GM23338 (cell line): ENCODE results near the gene TGFB1. TPM values are rescaled to one million over a fixed set of nuclear protein-coding genes. Genes with fewer than 3 reads are reported as not detected.

Experiments
- ATAC-seq: fragments of 200-7000 bp; cut with Tn5 transposase; 3 replicates; pipeline ENCODE4 v1.9.1; 2020
- DNase-seq: peaks from one replicate; pipeline ENCODE4 v3.0.0-alpha.2; 2015; ENCODE audit warnings: low spot score
- H2AFZ ChIP-seq: fragments of 200-600 bp; sonication (generic); 2 replicates; pipeline ENCODE4 v1.8.0; 2016; ENCODE audit warnings: antibody characterized with exemption, mild to moderate bottlenecking, moderate library complexity
- H3F3A ChIP-seq: fragments of 200-600 bp; sonication (generic); replicated peaks from 2 replicates; pipeline ENCODE4 v1.8.0; 2017; ENCODE audit warnings: antibody characterized with exemption, mixed run types, low read depth
- H3K27ac ChIP-seq: fragments of 200-600 bp; sonication (generic); 2 replicates; pipeline ENCODE4 v1.6.1; 2016; ENCODE audit warnings: low read depth
- H3K27me3 ChIP-seq: fragments of 200-600 bp; sonication (generic); 2 replicates; pipeline ENCODE4 v1.8.0; 2016; ENCODE audit warnings: mild to moderate bottlenecking, mixed run types, moderate library complexity; ENCODE audit not compliant: insufficient read depth
- H3K36me3 ChIP-seq: fragments of 200-600 bp; sonication (generic); 2 replicates; pipeline ENCODE4 v1.8.0; 2016; ENCODE audit warnings: mild to moderate bottlenecking; ENCODE audit not compliant: insufficient read depth
- H3K4me1 ChIP-seq: fragments of 200-600 bp; sonication (generic); 2 replicates; pipeline ENCODE4 v1.8.0; 2016; ENCODE audit warnings: mild to moderate bottlenecking, moderate library complexity; ENCODE audit not compliant: insufficient read depth
- H3K4me2 ChIP-seq: fragments of 200-600 bp; sonication (generic); 2 replicates; pipeline ENCODE4 v1.7.1; 2017; ENCODE audit warnings: mixed run types
- H3K4me3 ChIP-seq: fragments of 200-600 bp; sonication (generic); 2 replicates; pipeline ENCODE4 v1.6.1; 2016; ENCODE audit warnings: mixed run types
- H3K79me2 ChIP-seq: fragments of 200-600 bp; sonication (generic); replicated peaks from 2 replicates; pipeline ENCODE4 v1.8.0; 2017; ENCODE audit warnings: mild to moderate bottlenecking; ENCODE audit not compliant: insufficient read depth
- H3K9me2 ChIP-seq: fragments of 200-600 bp; sonication (generic); 2 replicates; pipeline ENCODE4 v1.8.0; 2017; ENCODE audit not compliant: insufficient read depth
- H4K20me1 ChIP-seq: fragments of 200-600 bp; sonication (generic); replicated peaks from 2 replicates; pipeline ENCODE4 v1.8.0; 2017; ENCODE audit warnings: mild to moderate bottlenecking; ENCODE audit not compliant: insufficient read depth
- H3K27ac Mint-ChIP-seq: 2 replicates; pipeline ENCODE4 v1.8.0; 2020; ENCODE audit warnings: inconsistent platforms, mild to moderate bottlenecking, moderate library complexity, mixed read lengths
- H3K27me3 Mint-ChIP-seq: 3 replicates; pipeline ENCODE4 v1.8.0; 2022; ENCODE audit warnings: low read depth, mild to moderate bottlenecking, moderate library complexity, mixed read lengths, inconsistent platforms; ENCODE audit not compliant: insufficient read depth, poor library complexity
- H3K36me3 Mint-ChIP-seq: 3 replicates; pipeline ENCODE4 v1.8.0; 2021; ENCODE audit warnings: low read depth, mild to moderate bottlenecking, inconsistent platforms, moderate library complexity, mixed read lengths
- H3K4me1 Mint-ChIP-seq: 3 replicates; pipeline ENCODE4 v1.8.0; 2020; ENCODE audit warnings: mild to moderate bottlenecking, inconsistent platforms, mixed read lengths
- H3K4me3 Mint-ChIP-seq: 3 replicates; pipeline ENCODE4 v1.8.0; 2021; ENCODE audit warnings: moderate library complexity, mild to moderate bottlenecking, inconsistent platforms, mixed read lengths
- H3K9me3 Mint-ChIP-seq: 3 replicates; pipeline ENCODE4 v1.8.0; 2020; ENCODE audit warnings: moderate library complexity, mild to moderate bottlenecking, inconsistent platforms, mixed read lengths
- CREB1 ChIP-seq: fragments of 250-450 bp; sonication (Bioruptor Pico); IDR thresholded peaks from 2 replicates; pipeline ENCODE4 v1.5.0; 2020; ENCODE audit warnings: low read depth, mild to moderate bottlenecking, moderate library complexity
- EZH2 ChIP-seq: fragments of 200-600 bp; sonication (generic); IDR thresholded peaks from one replicate; pipeline ENCODE4 v1.8.0; 2017; ENCODE audit warnings: antibody characterized with exemption, mild to moderate bottlenecking, low read depth; ENCODE audit not compliant: unreplicated experiment
- EZH2phosphoT487 ChIP-seq: fragments of 200-600 bp; sonication (generic); IDR thresholded peaks from one replicate; pipeline ENCODE4 v1.8.1; 2018; ENCODE audit warnings: antibody characterized with exemption; ENCODE audit not compliant: unreplicated experiment
- JUNB ChIP-seq: IDR thresholded peaks from one replicate; pipeline ENCODE4 v1.6.1; 2016; ENCODE audit warnings: antibody characterized with exemption; ENCODE audit not compliant: unreplicated experiment
- NANOG ChIP-seq: IDR thresholded peaks from 2 replicates; pipeline ENCODE4 v1.6.1; 2016; ENCODE audit warnings: antibody characterized with exemption, borderline replicate concordance
- POLR2AphosphoS5 ChIP-seq: IDR thresholded peaks from 2 replicates; pipeline ENCODE4 v1.6.1; 2016; ENCODE audit warnings: antibody characterized with exemption, low read depth
- STAT1 ChIP-seq: IDR thresholded peaks from one replicate; pipeline ENCODE4 v1.6.1; 2016; ENCODE audit warnings: antibody characterized with exemption; ENCODE audit not compliant: unreplicated experiment
- ZNF114 ChIP-seq: fragments of 250-450 bp; sonication (Bioruptor Pico); IDR thresholded peaks from 2 replicates; pipeline ENCODE4 v1.5.0; 2020; ENCODE audit warnings: mild to moderate bottlenecking, moderate library complexity
- ZNF331 ChIP-seq: fragments of 250-450 bp; sonication (Bioruptor Pico); IDR thresholded peaks from 2 replicates; pipeline ENCODE4 v1.5.0; 2020; ENCODE audit warnings: low read depth, mild to moderate bottlenecking, moderate library complexity
- polyA plus RNA-seq: library from polyadenylated mRNA; unstranded; fragments of >200 nt; fragmentation: Nextera tagmentation; extraction: Ambion mirVana; gene quantifications from 2 replicates; pipeline ENCODE4 v1.2.1, GENCODE V29; 2016
- total RNA-seq: library from RNA; depleted of rRNA; stranded (reverse); fragments of >200 nt; shearing (Covaris generic); gene quantifications from 2 replicates; pipeline ENCODE4 v1.2.3, GENCODE V29; 2014
- TF ChIP-seq, protein P1 (sequence below): fragments of 250-450 bp; sonication (Bioruptor Pico); IDR thresholded peaks from 2 replicates; pipeline ENCODE4 v1.5.0; 2020; ENCODE audit warnings: mild to moderate bottlenecking, moderate library complexity
- TF ChIP-seq, protein P2 (sequence below): IDR thresholded peaks from one replicate; pipeline ENCODE4 v1.6.1; 2018; ENCODE audit warnings: antibody characterized with exemption; ENCODE audit not compliant: unreplicated experiment
- TF ChIP-seq, protein P3 (sequence below), 2 experiments: fragments of 200-600 bp in 1 of 2; sonication (generic) in 1 of 2; conservative IDR thresholded peaks; 2 replicates each; pipeline versions ENCODE4 v1.5.1 to v1.6.1; 2016 to 2017; ENCODE audit warnings: antibody characterized with exemption in 2 of 2, low read depth in 2 of 2, mild to moderate bottlenecking in 2 of 2, moderate library complexity in 1 of 2
- TF ChIP-seq, protein P4 (sequence below): IDR thresholded peaks from 2 replicates; pipeline ENCODE4 v1.6.1; 2016; ENCODE audit warnings: antibody characterized with exemption

Gene TGFB1
- total and polyA plus RNA-seq, 2 experiments from 2014 or later, result 0.99 to 7.9 TPM

DNA sequence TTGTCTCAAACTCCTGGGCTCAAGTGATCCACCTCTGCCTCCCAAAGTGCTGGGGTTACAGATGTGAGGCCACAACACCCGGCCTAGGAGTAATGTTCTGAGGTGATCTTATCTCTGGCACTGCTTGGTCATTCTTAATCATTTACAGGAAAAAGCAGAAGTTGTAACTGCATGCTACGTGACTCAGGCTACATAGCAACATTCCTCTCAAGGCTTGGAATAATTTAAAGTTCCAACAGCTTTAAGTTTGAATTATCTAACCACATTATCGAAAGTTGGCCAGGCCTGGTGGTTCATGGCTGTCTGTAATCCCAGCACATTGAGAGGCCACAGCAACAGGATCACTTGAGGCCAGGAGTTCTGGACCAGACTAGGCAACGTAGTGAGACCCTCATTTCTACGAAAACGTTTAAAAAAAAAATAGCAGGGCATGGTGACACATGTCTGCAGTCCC, 14.2 kb upstream of the TGFB1 start:
- no peak for ATAC-seq
- H3K36me3 ChIP-seq, result no peaks in the 10 kb centered on the region
- Mint-ChIP-seq H3K4me1 (peaks cover 3% of the 10 kb centered on the region; the same call in 1 of the 3 replicates), H3K9me3 (no peaks in the 10 kb centered on the region), H3K27ac (no peak overlapping the region), H3K36me3 (no peaks in the 10 kb centered on the region), H3K27me3 (peaks cover 11% of the 10 kb centered on the region), H3K4me3 (no peak overlapping the region)
- peaks cover 6% of the 10 kb centered on the region; the same call in 1 of the 2 replicates for H3K79me2 ChIP-seq
- no peaks in the 10 kb centered on the region for H3F3A ChIP-seq
- H3K27me3 ChIP-seq, result no peaks in the 10 kb centered on the region
- no peaks in the 10 kb centered on the region for H3K4me1 ChIP-seq
- no peak overlapping the region for H3K4me2 ChIP-seq
- H4K20me1 ChIP-seq, result no peaks in the 10 kb centered on the region
- TF ChIP-seq ZNF331 (CRISPR knock-in tag) (no peak), NANOG (no peak), ZNF114 (CRISPR knock-in tag) (no peak), POLR2AphosphoS5 (no peak), EZH2phosphoT487 (no peak), EZH2 (no peak), STAT1 (no peak), JUNB (no peak), CREB1 (CRISPR knock-in tag) (no peak)
- TF ChIP-seq, protein P1, sequence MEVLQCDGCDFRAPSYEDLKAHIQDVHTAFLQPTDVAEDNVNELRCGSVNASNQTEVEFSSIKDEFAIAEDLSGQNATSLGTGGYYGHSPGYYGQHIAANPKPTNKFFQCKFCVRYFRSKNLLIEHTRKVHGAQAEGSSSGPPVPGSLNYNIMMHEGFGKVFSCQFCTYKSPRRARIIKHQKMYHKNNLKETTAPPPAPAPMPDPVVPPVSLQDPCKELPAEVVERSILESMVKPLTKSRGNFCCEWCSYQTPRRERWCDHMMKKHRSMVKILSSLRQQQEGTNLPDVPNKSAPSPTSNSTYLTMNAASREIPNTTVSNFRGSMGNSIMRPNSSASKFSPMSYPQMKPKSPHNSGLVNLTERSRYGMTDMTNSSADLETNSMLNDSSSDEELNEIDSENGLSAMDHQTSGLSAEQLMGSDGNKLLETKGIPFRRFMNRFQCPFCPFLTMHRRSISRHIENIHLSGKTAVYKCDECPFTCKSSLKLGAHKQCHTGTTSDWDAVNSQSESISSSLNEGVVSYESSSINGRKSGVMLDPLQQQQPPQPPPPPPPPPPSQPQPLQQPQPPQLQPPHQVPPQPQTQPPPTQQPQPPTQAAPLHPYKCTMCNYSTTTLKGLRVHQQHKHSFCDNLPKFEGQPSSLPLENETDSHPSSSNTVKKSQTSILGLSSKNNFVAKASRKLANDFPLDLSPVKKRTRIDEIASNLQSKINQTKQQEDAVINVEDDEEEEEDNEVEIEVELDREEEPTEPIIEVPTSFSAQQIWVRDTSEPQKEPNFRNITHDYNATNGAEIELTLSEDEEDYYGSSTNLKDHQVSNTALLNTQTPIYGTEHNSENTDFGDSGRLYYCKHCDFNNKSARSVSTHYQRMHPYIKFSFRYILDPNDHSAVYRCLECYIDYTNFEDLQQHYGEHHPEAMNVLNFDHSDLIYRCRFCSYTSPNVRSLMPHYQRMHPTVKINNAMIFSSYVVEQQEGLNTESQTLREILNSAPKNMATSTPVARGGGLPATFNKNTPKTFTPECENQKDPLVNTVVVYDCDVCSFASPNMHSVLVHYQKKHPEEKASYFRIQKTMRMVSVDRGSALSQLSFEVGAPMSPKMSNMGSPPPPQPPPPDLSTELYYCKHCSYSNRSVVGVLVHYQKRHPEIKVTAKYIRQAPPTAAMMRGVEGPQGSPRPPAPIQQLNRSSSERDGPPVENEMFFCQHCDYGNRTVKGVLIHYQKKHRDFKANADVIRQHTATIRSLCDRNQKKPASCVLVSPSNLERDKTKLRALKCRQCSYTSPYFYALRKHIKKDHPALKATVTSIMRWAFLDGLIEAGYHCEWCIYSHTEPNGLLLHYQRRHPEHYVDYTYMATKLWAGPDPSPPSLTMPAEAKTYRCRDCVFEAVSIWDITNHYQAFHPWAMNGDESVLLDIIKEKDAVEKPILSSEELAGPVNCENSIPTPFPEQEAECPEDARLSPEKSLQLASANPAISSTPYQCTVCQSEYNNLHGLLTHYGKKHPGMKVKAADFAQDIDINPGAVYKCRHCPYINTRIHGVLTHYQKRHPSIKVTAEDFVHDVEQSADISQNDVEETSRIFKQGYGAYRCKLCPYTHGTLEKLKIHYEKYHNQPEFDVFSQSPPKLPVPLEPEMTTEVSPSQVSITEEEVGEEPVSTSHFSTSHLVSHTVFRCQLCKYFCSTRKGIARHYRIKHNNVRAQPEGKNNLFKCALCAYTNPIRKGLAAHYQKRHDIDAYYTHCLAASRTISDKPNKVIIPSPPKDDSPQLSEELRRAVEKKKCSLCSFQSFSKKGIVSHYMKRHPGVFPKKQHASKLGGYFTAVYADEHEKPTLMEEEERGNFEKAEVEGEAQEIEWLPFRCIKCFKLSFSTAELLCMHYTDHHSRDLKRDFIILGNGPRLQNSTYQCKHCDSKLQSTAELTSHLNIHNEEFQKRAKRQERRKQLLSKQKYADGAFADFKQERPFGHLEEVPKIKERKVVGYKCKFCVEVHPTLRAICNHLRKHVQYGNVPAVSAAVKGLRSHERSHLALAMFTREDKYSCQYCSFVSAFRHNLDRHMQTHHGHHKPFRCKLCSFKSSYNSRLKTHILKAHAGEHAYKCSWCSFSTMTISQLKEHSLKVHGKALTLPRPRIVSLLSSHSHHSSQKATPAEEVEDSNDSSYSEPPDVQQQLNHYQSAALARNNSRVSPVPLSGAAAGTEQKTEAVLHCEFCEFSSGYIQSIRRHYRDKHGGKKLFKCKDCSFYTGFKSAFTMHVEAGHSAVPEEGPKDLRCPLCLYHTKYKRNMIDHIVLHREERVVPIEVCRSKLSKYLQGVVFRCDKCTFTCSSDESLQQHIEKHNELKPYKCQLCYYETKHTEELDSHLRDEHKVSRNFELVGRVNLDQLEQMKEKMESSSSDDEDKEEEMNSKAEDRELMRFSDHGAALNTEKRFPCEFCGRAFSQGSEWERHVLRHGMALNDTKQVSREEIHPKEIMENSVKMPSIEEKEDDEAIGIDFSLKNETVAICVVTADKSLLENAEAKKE, result no peak
- TF ChIP-seq, protein P2, sequence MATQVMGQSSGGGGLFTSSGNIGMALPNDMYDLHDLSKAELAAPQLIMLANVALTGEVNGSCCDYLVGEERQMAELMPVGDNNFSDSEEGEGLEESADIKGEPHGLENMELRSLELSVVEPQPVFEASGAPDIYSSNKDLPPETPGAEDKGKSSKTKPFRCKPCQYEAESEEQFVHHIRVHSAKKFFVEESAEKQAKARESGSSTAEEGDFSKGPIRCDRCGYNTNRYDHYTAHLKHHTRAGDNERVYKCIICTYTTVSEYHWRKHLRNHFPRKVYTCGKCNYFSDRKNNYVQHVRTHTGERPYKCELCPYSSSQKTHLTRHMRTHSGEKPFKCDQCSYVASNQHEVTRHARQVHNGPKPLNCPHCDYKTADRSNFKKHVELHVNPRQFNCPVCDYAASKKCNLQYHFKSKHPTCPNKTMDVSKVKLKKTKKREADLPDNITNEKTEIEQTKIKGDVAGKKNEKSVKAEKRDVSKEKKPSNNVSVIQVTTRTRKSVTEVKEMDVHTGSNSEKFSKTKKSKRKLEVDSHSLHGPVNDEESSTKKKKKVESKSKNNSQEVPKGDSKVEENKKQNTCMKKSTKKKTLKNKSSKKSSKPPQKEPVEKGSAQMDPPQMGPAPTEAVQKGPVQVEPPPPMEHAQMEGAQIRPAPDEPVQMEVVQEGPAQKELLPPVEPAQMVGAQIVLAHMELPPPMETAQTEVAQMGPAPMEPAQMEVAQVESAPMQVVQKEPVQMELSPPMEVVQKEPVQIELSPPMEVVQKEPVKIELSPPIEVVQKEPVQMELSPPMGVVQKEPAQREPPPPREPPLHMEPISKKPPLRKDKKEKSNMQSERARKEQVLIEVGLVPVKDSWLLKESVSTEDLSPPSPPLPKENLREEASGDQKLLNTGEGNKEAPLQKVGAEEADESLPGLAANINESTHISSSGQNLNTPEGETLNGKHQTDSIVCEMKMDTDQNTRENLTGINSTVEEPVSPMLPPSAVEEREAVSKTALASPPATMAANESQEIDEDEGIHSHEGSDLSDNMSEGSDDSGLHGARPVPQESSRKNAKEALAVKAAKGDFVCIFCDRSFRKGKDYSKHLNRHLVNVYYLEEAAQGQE, result no peak
- TF ChIP-seq, protein P3, sequence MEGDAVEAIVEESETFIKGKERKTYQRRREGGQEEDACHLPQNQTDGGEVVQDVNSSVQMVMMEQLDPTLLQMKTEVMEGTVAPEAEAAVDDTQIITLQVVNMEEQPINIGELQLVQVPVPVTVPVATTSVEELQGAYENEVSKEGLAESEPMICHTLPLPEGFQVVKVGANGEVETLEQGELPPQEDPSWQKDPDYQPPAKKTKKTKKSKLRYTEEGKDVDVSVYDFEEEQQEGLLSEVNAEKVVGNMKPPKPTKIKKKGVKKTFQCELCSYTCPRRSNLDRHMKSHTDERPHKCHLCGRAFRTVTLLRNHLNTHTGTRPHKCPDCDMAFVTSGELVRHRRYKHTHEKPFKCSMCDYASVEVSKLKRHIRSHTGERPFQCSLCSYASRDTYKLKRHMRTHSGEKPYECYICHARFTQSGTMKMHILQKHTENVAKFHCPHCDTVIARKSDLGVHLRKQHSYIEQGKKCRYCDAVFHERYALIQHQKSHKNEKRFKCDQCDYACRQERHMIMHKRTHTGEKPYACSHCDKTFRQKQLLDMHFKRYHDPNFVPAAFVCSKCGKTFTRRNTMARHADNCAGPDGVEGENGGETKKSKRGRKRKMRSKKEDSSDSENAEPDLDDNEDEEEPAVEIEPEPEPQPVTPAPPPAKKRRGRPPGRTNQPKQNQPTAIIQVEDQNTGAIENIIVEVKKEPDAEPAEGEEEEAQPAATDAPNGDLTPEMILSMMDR (conservative IDR thresholded peaks at IDR 0.05; ENCODE audit: low read depth in 2 of 2), result no peak
- TF ChIP-seq, protein P4, sequence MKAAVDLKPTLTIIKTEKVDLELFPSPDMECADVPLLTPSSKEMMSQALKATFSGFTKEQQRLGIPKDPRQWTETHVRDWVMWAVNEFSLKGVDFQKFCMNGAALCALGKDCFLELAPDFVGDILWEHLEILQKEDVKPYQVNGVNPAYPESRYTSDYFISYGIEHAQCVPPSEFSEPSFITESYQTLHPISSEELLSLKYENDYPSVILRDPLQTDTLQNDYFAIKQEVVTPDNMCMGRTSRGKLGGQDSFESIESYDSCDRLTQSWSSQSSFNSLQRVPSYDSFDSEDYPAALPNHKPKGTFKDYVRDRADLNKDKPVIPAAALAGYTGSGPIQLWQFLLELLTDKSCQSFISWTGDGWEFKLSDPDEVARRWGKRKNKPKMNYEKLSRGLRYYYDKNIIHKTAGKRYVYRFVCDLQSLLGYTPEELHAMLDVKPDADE, result no peak
- H3K27ac ChIP-seq, result no peak overlapping the region
- no peak for DNase-seq
- H3K9me2 ChIP-seq, result 0 out of 2 replicates have a peak, but pooled peaks cover 4% of the 10 kb centered on the region
- no peak overlapping the region for H3K4me3 ChIP-seq
- H2AFZ ChIP-seq, result no peak overlapping the region
